SK-N-SH (cell line): Measurements from ENCODE around the gene SFXN5.

ENCODE experiments used
- MEF2A ChIP-seq: IDR thresholded peaks from 2 replicates; pipeline ENCODE4 v1.4.0; 2012; ENCODE audit warnings: low read depth, borderline replicate concordance
- NFIC ChIP-seq: IDR thresholded peaks from 2 replicates; pipeline ENCODE4 v1.4.0; 2012; ENCODE audit warnings: borderline replicate concordance
- TF ChIP-seq, protein P1 (sequence below): IDR thresholded peaks from 2 replicates; pipeline ENCODE4 v1.6.1; 2012; ENCODE audit warnings: mild to moderate bottlenecking, low read depth, low read length, moderate library complexity
- TF ChIP-seq, protein P2 (sequence below): fragments of 200-600 bp; sonication (generic); IDR thresholded peaks from 2 replicates; pipeline ENCODE4 v1.6.1; 2017; ENCODE audit warnings: antibody characterized with exemption, mild to moderate bottlenecking, moderate library complexity

- TF ChIP-seq, protein P1, sequence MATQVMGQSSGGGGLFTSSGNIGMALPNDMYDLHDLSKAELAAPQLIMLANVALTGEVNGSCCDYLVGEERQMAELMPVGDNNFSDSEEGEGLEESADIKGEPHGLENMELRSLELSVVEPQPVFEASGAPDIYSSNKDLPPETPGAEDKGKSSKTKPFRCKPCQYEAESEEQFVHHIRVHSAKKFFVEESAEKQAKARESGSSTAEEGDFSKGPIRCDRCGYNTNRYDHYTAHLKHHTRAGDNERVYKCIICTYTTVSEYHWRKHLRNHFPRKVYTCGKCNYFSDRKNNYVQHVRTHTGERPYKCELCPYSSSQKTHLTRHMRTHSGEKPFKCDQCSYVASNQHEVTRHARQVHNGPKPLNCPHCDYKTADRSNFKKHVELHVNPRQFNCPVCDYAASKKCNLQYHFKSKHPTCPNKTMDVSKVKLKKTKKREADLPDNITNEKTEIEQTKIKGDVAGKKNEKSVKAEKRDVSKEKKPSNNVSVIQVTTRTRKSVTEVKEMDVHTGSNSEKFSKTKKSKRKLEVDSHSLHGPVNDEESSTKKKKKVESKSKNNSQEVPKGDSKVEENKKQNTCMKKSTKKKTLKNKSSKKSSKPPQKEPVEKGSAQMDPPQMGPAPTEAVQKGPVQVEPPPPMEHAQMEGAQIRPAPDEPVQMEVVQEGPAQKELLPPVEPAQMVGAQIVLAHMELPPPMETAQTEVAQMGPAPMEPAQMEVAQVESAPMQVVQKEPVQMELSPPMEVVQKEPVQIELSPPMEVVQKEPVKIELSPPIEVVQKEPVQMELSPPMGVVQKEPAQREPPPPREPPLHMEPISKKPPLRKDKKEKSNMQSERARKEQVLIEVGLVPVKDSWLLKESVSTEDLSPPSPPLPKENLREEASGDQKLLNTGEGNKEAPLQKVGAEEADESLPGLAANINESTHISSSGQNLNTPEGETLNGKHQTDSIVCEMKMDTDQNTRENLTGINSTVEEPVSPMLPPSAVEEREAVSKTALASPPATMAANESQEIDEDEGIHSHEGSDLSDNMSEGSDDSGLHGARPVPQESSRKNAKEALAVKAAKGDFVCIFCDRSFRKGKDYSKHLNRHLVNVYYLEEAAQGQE: no peak
- no peak for TF ChIP-seq MEF2A
- TF ChIP-seq NFIC: no peak
- TF ChIP-seq, protein P2, sequence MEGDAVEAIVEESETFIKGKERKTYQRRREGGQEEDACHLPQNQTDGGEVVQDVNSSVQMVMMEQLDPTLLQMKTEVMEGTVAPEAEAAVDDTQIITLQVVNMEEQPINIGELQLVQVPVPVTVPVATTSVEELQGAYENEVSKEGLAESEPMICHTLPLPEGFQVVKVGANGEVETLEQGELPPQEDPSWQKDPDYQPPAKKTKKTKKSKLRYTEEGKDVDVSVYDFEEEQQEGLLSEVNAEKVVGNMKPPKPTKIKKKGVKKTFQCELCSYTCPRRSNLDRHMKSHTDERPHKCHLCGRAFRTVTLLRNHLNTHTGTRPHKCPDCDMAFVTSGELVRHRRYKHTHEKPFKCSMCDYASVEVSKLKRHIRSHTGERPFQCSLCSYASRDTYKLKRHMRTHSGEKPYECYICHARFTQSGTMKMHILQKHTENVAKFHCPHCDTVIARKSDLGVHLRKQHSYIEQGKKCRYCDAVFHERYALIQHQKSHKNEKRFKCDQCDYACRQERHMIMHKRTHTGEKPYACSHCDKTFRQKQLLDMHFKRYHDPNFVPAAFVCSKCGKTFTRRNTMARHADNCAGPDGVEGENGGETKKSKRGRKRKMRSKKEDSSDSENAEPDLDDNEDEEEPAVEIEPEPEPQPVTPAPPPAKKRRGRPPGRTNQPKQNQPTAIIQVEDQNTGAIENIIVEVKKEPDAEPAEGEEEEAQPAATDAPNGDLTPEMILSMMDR: no peak
Observed at GRCh38 chr2:73080321-73081131, 9.0 kb upstream of the SFXN5 start.
